ENCODE data around the gene HTR2C.

DNA sequence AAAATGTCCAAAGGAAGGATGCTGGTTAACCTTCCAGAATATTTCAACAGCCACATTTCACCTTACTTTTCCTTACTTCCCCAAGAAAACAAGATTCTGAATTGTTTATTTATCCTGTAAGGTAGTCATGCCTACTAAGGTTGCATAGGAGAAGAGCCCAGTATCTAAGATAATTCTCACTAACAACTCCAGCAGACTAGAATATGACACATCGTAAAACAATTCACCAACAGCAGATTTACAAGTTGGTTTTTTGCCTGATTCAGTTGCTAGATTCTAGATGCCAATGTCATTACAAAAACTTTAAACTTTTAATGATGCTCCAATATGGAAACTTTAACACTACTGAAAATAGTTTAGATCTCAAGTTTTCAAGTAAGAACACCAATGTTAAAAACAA lies 257.2 kb downstream of the HTR2C start:
- TF ChIP-seq, protein P1, sequence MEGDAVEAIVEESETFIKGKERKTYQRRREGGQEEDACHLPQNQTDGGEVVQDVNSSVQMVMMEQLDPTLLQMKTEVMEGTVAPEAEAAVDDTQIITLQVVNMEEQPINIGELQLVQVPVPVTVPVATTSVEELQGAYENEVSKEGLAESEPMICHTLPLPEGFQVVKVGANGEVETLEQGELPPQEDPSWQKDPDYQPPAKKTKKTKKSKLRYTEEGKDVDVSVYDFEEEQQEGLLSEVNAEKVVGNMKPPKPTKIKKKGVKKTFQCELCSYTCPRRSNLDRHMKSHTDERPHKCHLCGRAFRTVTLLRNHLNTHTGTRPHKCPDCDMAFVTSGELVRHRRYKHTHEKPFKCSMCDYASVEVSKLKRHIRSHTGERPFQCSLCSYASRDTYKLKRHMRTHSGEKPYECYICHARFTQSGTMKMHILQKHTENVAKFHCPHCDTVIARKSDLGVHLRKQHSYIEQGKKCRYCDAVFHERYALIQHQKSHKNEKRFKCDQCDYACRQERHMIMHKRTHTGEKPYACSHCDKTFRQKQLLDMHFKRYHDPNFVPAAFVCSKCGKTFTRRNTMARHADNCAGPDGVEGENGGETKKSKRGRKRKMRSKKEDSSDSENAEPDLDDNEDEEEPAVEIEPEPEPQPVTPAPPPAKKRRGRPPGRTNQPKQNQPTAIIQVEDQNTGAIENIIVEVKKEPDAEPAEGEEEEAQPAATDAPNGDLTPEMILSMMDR (IDR thresholded peaks at IDR 0.05; ENCODE audit: insufficient read depth, low read depth, low read length) = no peak
- TF ChIP-seq EZH2 (IDR thresholded peaks at IDR 0.05; ENCODE audit: insufficient read depth, low read length) = no peak

Measured in astrocyte (in vitro differentiated cells and primary cell).